Lower leg skin (tissue), 3 donors: ENCODE results near the gene UBL4B.

Experiments used
- POLR2A ChIP-seq, 2 donors: fragments of 450-650 bp; IDR thresholded peaks; one replicate each; pipeline ENCODE4 v1.6.1; 2016 to 2017; ENCODE audit warnings: antibody characterized with exemption in 2 of 2, mild to moderate bottlenecking in 1 of 2, moderate library complexity in 1 of 2
- TF ChIP-seq, protein P1 (sequence below), 3 donors: fragments of 450-650 bp; IDR thresholded peaks; one replicate each; pipeline ENCODE4 v1.5.1; 2016; ENCODE audit warnings: antibody characterized with exemption in 3 of 3, mild to moderate bottlenecking in 3 of 3, moderate library complexity in 2 of 3

GRCh38 chr1:110067893-110068645 is 44.2 kb upstream of the UBL4B start:
- TF ChIP-seq, protein P1, sequence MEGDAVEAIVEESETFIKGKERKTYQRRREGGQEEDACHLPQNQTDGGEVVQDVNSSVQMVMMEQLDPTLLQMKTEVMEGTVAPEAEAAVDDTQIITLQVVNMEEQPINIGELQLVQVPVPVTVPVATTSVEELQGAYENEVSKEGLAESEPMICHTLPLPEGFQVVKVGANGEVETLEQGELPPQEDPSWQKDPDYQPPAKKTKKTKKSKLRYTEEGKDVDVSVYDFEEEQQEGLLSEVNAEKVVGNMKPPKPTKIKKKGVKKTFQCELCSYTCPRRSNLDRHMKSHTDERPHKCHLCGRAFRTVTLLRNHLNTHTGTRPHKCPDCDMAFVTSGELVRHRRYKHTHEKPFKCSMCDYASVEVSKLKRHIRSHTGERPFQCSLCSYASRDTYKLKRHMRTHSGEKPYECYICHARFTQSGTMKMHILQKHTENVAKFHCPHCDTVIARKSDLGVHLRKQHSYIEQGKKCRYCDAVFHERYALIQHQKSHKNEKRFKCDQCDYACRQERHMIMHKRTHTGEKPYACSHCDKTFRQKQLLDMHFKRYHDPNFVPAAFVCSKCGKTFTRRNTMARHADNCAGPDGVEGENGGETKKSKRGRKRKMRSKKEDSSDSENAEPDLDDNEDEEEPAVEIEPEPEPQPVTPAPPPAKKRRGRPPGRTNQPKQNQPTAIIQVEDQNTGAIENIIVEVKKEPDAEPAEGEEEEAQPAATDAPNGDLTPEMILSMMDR (IDR thresholded peaks at IDR 0.05), result no peak
- no peak for TF ChIP-seq POLR2A (IDR thresholded peaks at IDR 0.05)
